ENCODE measurements around the gene SGMS1. TPM values are rescaled to one million over a fixed set of nuclear protein-coding genes. Genes with fewer than 3 reads are reported as not detected.
A peak's percentile ranks its signal among the peaks of the same experiment; 100 is the strongest.

Gene SGMS1
- total RNA-seq, 4 donors from 2014 or later = 64.3 to 132 (median 87.0) TPM

DNA sequence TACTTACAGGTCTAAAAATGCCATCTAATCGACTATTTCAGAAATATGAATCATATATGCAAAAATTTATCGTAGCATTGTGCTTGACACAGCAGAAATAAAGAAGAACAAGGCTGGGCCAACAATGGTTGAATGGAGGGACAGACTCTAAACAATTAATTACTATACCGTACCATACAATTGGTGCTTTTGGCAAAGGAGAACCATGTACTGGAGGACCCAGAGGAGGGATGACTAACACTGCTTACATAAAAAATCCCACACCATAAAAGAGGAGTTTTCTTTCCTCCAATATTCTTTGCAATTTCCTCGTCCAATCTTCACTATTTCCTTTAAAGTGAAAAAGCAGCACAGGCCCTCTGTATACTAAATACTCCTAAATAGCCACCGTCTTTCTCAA, 94.1 kb downstream of the SGMS1 start:
- WGBS = 83% methylated on average over 5 of the region's 5 CpGs
- no peak overlapping the region for H3K4me3 ChIP-seq
- no peaks in the 10 kb centered on the region for H3K9me3 ChIP-seq
- intact Hi-C loops (cut with DNase I) = no loop called here
- H3K4me1 ChIP-seq = peaks cover 2 to 28% (median 12%) of the 10 kb centered on the region in 4 donors
- no peaks in the 10 kb centered on the region for H3K27me3 ChIP-seq
- DNase-seq (ENCODE audit: extremely low spot score) = peak; percentile 8
- no peak overlapping the region for H3K27ac ChIP-seq (replicated peaks in 1 of 4)
- H3K36me3 ChIP-seq = no peaks in the 10 kb centered on the region
- TF ChIP-seq POLR2A (IDR thresholded peaks at IDR 0.05; ENCODE audit: low read depth) (no peak), POLR2AphosphoS5 (IDR thresholded peaks at IDR 0.05) (no peak), EP300 (IDR thresholded peaks at IDR 0.05) (no peak)
- TF ChIP-seq, protein P1, sequence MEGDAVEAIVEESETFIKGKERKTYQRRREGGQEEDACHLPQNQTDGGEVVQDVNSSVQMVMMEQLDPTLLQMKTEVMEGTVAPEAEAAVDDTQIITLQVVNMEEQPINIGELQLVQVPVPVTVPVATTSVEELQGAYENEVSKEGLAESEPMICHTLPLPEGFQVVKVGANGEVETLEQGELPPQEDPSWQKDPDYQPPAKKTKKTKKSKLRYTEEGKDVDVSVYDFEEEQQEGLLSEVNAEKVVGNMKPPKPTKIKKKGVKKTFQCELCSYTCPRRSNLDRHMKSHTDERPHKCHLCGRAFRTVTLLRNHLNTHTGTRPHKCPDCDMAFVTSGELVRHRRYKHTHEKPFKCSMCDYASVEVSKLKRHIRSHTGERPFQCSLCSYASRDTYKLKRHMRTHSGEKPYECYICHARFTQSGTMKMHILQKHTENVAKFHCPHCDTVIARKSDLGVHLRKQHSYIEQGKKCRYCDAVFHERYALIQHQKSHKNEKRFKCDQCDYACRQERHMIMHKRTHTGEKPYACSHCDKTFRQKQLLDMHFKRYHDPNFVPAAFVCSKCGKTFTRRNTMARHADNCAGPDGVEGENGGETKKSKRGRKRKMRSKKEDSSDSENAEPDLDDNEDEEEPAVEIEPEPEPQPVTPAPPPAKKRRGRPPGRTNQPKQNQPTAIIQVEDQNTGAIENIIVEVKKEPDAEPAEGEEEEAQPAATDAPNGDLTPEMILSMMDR (IDR thresholded peaks at IDR 0.05) = no peak

DNA sequence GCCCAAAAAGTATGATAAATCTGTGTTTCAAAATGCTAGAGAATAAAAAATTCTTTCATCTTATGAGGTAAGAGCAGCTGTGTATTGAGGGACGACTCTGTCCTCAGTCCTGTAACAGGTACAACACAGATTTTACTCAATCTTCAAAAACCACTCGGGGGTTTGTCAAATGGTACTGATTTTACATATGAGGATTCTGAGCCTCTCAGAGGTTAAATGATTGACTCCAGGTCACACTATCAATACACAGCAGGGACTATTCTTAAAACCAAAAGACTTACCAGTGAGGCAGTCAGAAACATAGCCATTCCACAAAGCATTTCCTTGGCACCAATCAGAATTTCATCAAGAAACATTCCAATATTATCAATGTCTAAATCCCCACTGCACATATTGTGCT, 95.5 kb downstream of the SGMS1 start:
- H3K9me3 ChIP-seq = no peaks in the 10 kb centered on the region
- no peaks in the 10 kb centered on the region for H3K27me3 ChIP-seq
- DNase-seq (ENCODE audit: extremely low spot score) = peak; percentile 34
- 87% methylated on average over 2 of the region's 2 CpGs for WGBS
- intact Hi-C loops (cut with DNase I) = no loop called here
- no peak overlapping the region for H3K4me3 ChIP-seq
- H3K27ac ChIP-seq (replicated peaks in 1 of 4) = no peak overlapping the region
- no peaks in the 10 kb centered on the region for H3K36me3 ChIP-seq
- H3K4me1 ChIP-seq = peaks cover 0 to 17% (median 9%) of the 10 kb centered on the region in 4 donors
- TF ChIP-seq EP300 (IDR thresholded peaks at IDR 0.05) (no peak), POLR2A (IDR thresholded peaks at IDR 0.05; ENCODE audit: low read depth) (no peak), POLR2AphosphoS5 (IDR thresholded peaks at IDR 0.05) (no peak)
- TF ChIP-seq, protein P1 (IDR thresholded peaks at IDR 0.05) = no peak

DNA sequence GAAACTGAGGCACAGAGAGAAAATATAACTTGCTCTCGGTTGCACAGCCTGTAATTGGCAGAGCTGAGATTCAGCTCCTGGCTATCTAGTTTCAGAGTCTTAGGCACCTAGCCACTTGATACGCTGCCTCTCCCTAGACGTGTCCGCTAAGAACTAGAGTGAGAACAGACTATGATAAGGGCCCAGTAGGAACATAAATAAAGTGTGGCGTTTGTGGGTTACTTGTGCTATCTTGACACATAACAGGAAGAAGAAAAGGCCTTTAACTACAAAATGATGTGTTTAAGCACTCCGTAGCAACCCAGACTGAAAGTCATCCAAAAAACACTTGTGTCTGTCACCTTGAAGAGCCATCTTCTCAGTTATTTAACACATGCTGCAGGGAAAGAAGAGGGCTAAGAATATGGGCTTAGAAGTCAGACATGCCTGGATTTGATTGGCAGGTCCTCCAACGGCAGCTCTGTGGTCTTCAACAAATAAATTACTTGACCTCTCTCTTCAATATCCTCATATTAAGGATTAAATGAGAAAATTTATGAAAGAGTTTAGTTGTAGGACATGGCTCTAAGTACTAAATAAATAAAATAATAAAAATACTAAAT, 96.2 kb downstream of the SGMS1 start:
- DNase-seq (ENCODE audit: extremely low spot score) = peak; percentile 12
- intact Hi-C loops (cut with DNase I) = no loop called here
- H3K9me3 ChIP-seq = no peaks in the 10 kb centered on the region
- TF ChIP-seq POLR2AphosphoS5 (IDR thresholded peaks at IDR 0.05) (no peak), POLR2A (IDR thresholded peaks at IDR 0.05; ENCODE audit: low read depth) (no peak), EP300 (IDR thresholded peaks at IDR 0.05) (no peak)
- TF ChIP-seq, protein P1 (IDR thresholded peaks at IDR 0.05) = no peak
- WGBS = 62% methylated on average over 7 of the region's 7 CpGs
- H3K27me3 ChIP-seq = no peaks in the 10 kb centered on the region
- no peak overlapping the region for H3K27ac ChIP-seq (replicated peaks in 1 of 4)
- no peaks in the 10 kb centered on the region for H3K36me3 ChIP-seq
- H3K4me3 ChIP-seq = no peak overlapping the region
- H3K4me1 ChIP-seq = peaks cover 0 to 24% (median 6%) of the 10 kb centered on the region in 4 donors

DNA sequence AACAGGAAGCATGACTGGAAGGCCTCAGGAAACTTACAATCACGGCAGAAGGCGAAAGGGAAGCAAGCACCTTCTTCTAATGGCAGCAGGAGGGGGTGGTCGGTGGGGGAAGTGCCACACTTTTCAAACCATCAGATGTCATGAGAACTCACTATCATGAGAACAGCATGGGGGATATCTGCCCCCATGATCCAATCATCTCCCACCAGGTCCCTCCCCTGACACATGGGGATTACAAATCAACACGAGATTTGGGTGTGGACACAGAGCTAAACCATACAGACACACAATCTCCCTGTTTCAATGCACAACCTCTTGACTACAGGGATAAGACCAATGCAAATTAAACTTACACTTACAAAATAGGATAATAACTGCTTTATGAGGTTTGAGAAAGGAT, 97.6 kb downstream of the SGMS1 start:
- Histone ChIP-seq H3K4me3 (no peak overlapping the region), H3K27ac (replicated peaks in 1 of 4) (no peak overlapping the region), H3K27me3 (no peaks in the 10 kb centered on the region), H3K9me3 (no peaks in the 10 kb centered on the region), H3K36me3 (no peaks in the 10 kb centered on the region), H3K4me1 (peaks cover 2 to 37% (median 5%) of the 10 kb centered on the region in 4 donors)
- 93% methylated on average over 4 of the region's 4 CpGs for WGBS
- TF ChIP-seq EP300 (IDR thresholded peaks at IDR 0.05) = no peak
- no peak for TF ChIP-seq POLR2AphosphoS5 (IDR thresholded peaks at IDR 0.05)
- TF ChIP-seq, protein P1 (IDR thresholded peaks at IDR 0.05) = no peak
- TF ChIP-seq POLR2A (IDR thresholded peaks at IDR 0.05; ENCODE audit: low read depth) = no peak
- DNase-seq (ENCODE audit: extremely low spot score) = no peak
- intact Hi-C loops (cut with DNase I) = no loop called here

DNA sequence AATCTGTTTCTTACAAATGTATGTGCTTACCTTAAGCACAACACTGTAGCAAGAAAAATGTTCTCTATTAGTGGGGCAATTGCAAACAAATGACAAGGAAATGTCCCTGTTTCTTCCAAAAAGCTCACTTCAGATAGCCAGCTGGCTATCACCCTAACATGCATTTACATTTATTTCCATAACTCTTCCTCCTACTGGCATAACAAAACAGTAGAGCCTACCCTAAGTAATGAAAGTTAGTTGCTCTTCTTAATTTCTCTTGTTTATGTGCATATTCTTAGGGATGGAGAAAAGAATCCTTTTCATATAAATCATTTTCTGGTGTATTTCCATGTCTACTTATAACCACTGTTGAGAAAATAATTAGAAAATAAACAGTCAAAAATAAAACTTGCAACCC, 100.4 kb downstream of the SGMS1 start:
- H3K9me3 ChIP-seq = no peaks in the 10 kb centered on the region
- no peak for DNase-seq (ENCODE audit: extremely low spot score)
- H3K4me3 ChIP-seq = no peak overlapping the region
- H3K27ac ChIP-seq (replicated peaks in 1 of 4) = no peak overlapping the region
- peaks cover 2 to 40% (median 7%) of the 10 kb centered on the region in 4 donors for H3K4me1 ChIP-seq
- intact Hi-C loops (cut with DNase I) = no loop called here
- peaks cover 0 to 4% (median 0%) of the 10 kb centered on the region in 4 donors for H3K36me3 ChIP-seq
- TF ChIP-seq POLR2AphosphoS5 (IDR thresholded peaks at IDR 0.05) (no peak), POLR2A (IDR thresholded peaks at IDR 0.05; ENCODE audit: low read depth) (no peak), EP300 (IDR thresholded peaks at IDR 0.05) (no peak)
- TF ChIP-seq, protein P1 (IDR thresholded peaks at IDR 0.05) = no peak
- no peaks in the 10 kb centered on the region for H3K27me3 ChIP-seq
